Breast epithelium (tissue), 4 donors: ENCODE data around the gene TENT4A. TPM values are rescaled to one million over a fixed set of nuclear protein-coding genes. Genes with fewer than 3 reads are reported as not detected.

ENCODE experiments used
- DNase-seq, 2 donors: peaks; one replicate each; pipeline ENCODE4 v3.0.0-alpha.2; 2019; ENCODE audit warnings: low spot score in 2 of 2
- H3K27ac ChIP-seq, 2 donors: fragments of 200-600 bp; sonication (generic) in 1 of 2; one replicate each; pipeline ENCODE4 v1.5.1; 2016 to 2019; ENCODE audit warnings: mild to moderate bottlenecking in 1 of 2
- H3K27me3 ChIP-seq, 2 donors: fragments of 200-600 bp; sonication (generic) in 1 of 2; one replicate each; pipeline versions ENCODE4 v1.5.1 to v1.6.0; 2017 to 2019; ENCODE audit warnings: control low read depth in 1 of 2, mild to moderate bottlenecking in 1 of 2
- H3K36me3 ChIP-seq: fragments of 200-600 bp; one replicate; pipeline ENCODE4 v1.5.1; 2019
- H3K4me1 ChIP-seq, 2 donors: fragments of 200-600 bp; sonication (generic); one replicate each; pipeline ENCODE4 v1.5.1; 2016 to 2019; ENCODE audit warnings: control low read depth in 1 of 2
- H3K4me3 ChIP-seq, 3 donors: fragments of 200-600 bp; sonication (generic); 1 replicate in 2 of 3; 2 replicates in 1 of 3; pipeline ENCODE4 v1.5.1; 2016 to 2019; ENCODE audit warnings: mild to moderate bottlenecking in 3 of 3, moderate library complexity in 2 of 3
- H3K9me3 ChIP-seq, 2 donors: fragments of 200-600 bp; sonication (generic) in 1 of 2; one replicate each; pipeline ENCODE4 v1.5.1; 2016 to 2019; ENCODE audit warnings: control low read depth in 1 of 2
- POLR2A ChIP-seq: fragments of 450-650 bp; IDR thresholded peaks from one replicate; pipeline ENCODE4 v1.6.1; 2016; ENCODE audit warnings: antibody characterized with exemption, mild to moderate bottlenecking, moderate library complexity
- POLR2AphosphoS5 ChIP-seq, 3 donors: sonication (generic); formaldehyde crosslinking; IDR thresholded peaks; one replicate each; pipeline ENCODE4 v1.6.1; 2017; ENCODE audit warnings: antibody characterized with exemption in 3 of 3
- intact Hi-C: fragments of 100-400 bp; cut with DNase I; formaldehyde crosslinking; loops from one replicate; pipeline ENCODE4 v1.15.1; 2023; ENCODE audit warnings: low total_unique reads
- total RNA-seq, 3 donors: library from RNA; depleted of rRNA; stranded (reverse); fragments of >200 nt; gene quantifications; one replicate each; pipeline ENCODE4 v1.1.0, GENCODE V29; 2016
- TF ChIP-seq, protein P1 (sequence below), 3 donors: fragments of 450-650 bp; IDR thresholded peaks; one replicate each; pipeline ENCODE4 v1.5.1; 2016 to 2017; ENCODE audit warnings: antibody characterized with exemption in 3 of 3, mild to moderate bottlenecking in 3 of 3, moderate library complexity in 3 of 3

Gene TENT4A
- total RNA-seq, 3 donors from 2014 or later, result 24.1 to 26.2 (median 24.8) TPM

DNA sequence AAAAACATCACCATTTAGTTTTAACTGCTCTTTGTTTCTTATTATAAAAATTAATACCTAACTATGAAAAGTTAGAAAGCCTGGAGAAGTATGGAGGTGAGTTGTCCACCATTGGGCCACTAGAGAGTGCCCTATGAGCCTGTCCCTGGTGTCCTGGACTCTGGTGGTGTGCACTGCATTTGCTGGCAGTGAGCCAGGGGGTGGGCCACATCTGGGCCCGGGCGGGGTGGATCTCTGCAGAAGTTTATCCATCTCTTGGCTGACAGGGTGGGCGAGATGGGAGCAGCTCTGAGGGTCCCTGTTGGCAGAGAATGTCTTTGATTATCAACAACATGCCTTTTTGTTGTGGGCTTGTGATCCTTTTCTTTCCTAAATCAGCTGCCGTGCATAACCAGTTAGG, 8.2 kb downstream of the TENT4A start:
- Histone ChIP-seq H3K27me3 (no peaks in the 10 kb centered on the region), H3K27ac (peak overlapping the region in 1 of 2 donors; percentile 13), H3K4me3 (peak overlapping the region in 2 of 3 donors; percentile 31 to 55), H3K4me1 (peaks cover 0 to 10% of the 10 kb centered on the region in 2 donors), H3K36me3 (no peaks in the 10 kb centered on the region), H3K9me3 (no peaks in the 10 kb centered on the region)
- intact Hi-C loops, result no loop called here
- peak in 1 of 2 donors; percentile 45 for DNase-seq
- TF ChIP-seq, protein P1, sequence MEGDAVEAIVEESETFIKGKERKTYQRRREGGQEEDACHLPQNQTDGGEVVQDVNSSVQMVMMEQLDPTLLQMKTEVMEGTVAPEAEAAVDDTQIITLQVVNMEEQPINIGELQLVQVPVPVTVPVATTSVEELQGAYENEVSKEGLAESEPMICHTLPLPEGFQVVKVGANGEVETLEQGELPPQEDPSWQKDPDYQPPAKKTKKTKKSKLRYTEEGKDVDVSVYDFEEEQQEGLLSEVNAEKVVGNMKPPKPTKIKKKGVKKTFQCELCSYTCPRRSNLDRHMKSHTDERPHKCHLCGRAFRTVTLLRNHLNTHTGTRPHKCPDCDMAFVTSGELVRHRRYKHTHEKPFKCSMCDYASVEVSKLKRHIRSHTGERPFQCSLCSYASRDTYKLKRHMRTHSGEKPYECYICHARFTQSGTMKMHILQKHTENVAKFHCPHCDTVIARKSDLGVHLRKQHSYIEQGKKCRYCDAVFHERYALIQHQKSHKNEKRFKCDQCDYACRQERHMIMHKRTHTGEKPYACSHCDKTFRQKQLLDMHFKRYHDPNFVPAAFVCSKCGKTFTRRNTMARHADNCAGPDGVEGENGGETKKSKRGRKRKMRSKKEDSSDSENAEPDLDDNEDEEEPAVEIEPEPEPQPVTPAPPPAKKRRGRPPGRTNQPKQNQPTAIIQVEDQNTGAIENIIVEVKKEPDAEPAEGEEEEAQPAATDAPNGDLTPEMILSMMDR (IDR thresholded peaks at IDR 0.05), result no peak
- TF ChIP-seq POLR2A, result no peak

DNA sequence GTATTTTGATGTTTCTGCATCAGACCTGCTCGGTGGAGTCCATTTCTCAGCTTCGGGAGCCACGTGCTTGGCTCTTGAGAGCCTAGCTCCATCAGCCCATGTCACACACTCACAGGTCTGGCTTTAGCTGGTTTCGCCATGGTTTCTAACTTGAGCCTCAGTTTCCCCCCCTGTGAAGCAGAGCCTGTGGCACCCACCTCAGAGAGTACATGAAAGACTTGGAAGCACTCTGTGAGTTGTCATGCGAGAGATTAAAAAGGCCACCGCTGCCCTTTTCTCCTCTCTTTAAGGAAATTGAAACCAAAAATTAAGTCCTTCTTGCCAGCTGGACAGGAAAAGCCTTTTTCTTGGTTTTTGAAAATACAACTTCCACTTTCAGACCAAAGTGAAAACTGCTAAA, 8.8 kb downstream of the TENT4A start:
- intact Hi-C loops, result no loop called here
- Histone ChIP-seq H3K27me3 (no peaks in the 10 kb centered on the region), H3K4me1 (peaks cover 0 to 5% of the 10 kb centered on the region in 2 donors), H3K27ac (peak overlapping the region; percentile 39 to 54), H3K9me3 (no peaks in the 10 kb centered on the region), H3K36me3 (no peaks in the 10 kb centered on the region), H3K4me3 (peak overlapping the region; percentile 31 to 55 (median 31))
- TF ChIP-seq, protein P1 (IDR thresholded peaks at IDR 0.05), result no peak
- TF ChIP-seq POLR2A (no peak), POLR2AphosphoS5 (IDR thresholded peaks at IDR 0.05) (no peak)
- no peak for DNase-seq

DNA sequence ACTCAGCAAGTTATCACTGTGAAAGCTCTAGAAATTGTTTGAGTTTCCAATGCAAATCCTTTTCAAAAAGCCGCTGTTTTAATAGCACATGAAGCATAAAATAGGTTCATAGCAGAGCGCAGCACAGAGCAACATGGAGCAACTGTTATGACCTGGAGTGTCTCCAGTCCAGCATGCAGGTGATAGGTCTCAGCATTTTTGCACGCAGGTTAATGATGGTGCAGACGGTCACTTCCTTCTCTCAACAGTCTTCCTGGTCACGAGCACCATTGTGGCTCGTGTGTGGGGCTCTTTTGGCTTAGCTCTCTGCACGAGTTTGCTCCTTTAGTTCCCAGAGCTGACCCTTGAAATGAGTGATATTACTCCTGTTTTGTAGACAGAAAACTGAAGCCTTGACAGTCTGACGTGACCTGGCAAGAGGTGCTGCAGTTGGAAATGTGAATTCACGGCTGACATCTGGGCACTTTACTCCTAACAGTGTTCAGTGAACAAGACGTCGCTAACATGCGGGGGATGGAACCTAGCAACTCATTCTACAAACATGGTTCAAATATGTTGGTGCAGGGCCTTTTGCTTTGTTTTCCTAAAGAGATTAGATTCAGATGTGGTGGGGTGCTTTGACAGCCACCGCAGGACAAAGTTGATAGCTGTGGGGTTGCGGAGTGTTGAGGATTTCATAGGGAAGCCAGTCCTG, 10.0 kb downstream of the TENT4A start:
- intact Hi-C loops, result no loop called here
- no peak for TF ChIP-seq POLR2AphosphoS5 (IDR thresholded peaks at IDR 0.05)
- no peak for TF ChIP-seq POLR2A
- Histone ChIP-seq H3K4me3 (no peak overlapping the region), H3K4me1 (no peaks in the 10 kb centered on the region), H3K36me3 (no peaks in the 10 kb centered on the region), H3K27me3 (no peaks in the 10 kb centered on the region), H3K27ac (no peak overlapping the region), H3K9me3 (no peaks in the 10 kb centered on the region)
- DNase-seq, result no peak

DNA sequence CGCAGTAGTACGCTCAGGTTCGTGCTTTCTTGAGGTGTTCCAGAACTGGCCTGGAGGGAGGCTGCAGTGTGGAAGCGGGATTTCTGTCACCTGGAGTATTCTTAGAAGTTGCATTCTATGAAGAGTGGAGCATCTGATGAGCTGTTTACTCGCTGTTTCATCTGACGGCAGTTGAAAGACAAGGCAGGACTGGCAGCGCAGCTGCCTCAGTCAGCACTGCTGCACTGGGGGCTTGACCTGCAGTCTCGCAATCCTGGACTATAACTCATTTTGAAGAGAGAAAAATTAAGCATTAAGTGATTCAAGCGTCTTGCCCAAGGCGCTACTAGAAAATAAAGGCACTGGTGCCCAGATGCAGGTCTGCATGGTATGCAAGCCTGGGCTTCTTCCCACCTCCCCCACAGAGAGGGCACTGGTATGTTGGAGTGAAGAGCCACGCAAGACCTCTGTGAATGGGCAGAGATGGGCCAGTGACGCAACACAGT, 10.6 kb downstream of the TENT4A start:
- Histone ChIP-seq H3K4me3 (no peak overlapping the region), H3K27me3 (no peaks in the 10 kb centered on the region), H3K27ac (no peak overlapping the region), H3K36me3 (no peaks in the 10 kb centered on the region), H3K9me3 (no peaks in the 10 kb centered on the region), H3K4me1 (no peaks in the 10 kb centered on the region)
- DNase-seq, result no peak
- TF ChIP-seq, protein P1 (IDR thresholded peaks at IDR 0.05), result no peak
- TF ChIP-seq POLR2A, result no peak
- no peak for TF ChIP-seq POLR2AphosphoS5 (IDR thresholded peaks at IDR 0.05)
- intact Hi-C loops, result no loop called here

DNA sequence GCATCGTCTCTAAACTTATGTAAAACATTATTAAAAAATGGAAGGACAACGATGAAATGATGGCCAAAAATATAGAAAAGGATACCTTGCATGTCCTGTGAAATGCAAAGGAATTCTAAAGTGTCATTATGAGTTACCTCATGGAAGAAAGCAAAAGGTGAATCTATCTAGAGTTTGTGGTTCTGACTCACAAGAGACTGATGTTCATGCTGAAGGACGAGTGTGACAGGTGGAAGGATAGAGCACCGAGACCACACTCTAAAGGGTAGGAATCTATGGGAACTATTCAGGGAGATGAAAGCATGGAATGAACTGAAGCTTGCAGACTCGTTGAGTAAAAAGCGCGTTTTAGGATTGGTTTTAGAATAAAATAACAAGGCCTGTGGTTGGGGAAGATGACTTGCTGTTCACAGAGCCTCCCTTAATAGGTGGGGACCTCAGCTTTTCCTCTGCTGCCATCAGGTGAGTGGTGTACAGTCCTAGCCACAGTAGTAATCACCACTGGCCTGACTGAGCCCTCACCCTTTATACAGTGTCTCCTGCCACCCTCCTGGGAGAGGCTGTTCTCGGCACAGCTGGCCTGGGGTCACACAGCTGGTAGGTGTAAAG, 11.2 kb downstream of the TENT4A start:
- intact Hi-C loops, result no loop called here

More for the DNA sequence above, 11.2 kb downstream of the TENT4A start:
- Histone ChIP-seq H3K27me3 (no peaks in the 10 kb centered on the region), H3K4me1 (no peaks in the 10 kb centered on the region), H3K36me3 (no peaks in the 10 kb centered on the region), H3K27ac (no peak overlapping the region), H3K4me3 (no peak overlapping the region), H3K9me3 (no peaks in the 10 kb centered on the region)
- no peak for DNase-seq
- TF ChIP-seq POLR2A (no peak), POLR2AphosphoS5 (IDR thresholded peaks at IDR 0.05) (no peak)
- TF ChIP-seq, protein P1 (IDR thresholded peaks at IDR 0.05), result no peak
